A673 (cell line): ENCODE measurements around the gene PRLR.

ENCODE experiments used
- EZH2 ChIP-seq: fragments of 200-600 bp; sonication (generic); IDR thresholded peaks from 2 replicates; pipeline ENCODE4 v1.6.1; 2017; ENCODE audit warnings: borderline replicate concordance, low read depth, mild to moderate bottlenecking, mixed read lengths, antibody characterized with exemption, low read length; ENCODE audit not compliant: poor library complexity, severe bottlenecking
- TF ChIP-seq, protein P1 (sequence below): fragments of 300-800, 200-600 bp; sonication (generic); conservative IDR thresholded peaks from 2 replicates; pipeline ENCODE4 v1.5.1; 2017; ENCODE audit warnings: low read depth, mild to moderate bottlenecking, antibody characterized with exemption, low read length, moderate library complexity, mixed read lengths

DNA sequence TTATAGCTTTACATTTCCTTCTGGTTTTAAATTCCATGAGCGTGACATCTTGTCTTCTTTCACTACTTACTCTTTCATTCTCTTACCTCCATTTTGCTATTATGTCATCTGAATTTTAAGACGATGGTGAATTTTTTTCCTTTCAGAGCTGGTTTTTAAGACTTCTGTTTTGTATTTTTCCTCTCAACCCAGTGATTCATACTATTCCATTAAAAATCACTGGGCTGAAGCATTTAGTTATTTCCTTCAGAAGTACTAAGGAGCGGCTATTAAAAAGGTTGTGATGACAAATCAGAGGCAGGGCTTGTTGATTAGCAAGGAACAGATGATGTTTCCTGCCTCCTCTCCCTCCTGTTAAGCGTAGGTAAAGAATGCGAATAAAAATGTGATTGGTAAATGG is 199.0 kb downstream of the PRLR start:
- TF ChIP-seq, protein P1, sequence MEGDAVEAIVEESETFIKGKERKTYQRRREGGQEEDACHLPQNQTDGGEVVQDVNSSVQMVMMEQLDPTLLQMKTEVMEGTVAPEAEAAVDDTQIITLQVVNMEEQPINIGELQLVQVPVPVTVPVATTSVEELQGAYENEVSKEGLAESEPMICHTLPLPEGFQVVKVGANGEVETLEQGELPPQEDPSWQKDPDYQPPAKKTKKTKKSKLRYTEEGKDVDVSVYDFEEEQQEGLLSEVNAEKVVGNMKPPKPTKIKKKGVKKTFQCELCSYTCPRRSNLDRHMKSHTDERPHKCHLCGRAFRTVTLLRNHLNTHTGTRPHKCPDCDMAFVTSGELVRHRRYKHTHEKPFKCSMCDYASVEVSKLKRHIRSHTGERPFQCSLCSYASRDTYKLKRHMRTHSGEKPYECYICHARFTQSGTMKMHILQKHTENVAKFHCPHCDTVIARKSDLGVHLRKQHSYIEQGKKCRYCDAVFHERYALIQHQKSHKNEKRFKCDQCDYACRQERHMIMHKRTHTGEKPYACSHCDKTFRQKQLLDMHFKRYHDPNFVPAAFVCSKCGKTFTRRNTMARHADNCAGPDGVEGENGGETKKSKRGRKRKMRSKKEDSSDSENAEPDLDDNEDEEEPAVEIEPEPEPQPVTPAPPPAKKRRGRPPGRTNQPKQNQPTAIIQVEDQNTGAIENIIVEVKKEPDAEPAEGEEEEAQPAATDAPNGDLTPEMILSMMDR, result no peak
- TF ChIP-seq EZH2, result no peak
